Adrenal gland (tissue), 5 donors: ENCODE measurements around the gene ACVRL1.

Experiments used
- CTCF ChIP-seq, 6 experiments: fragments of 450-650 bp in 4 of 6; fragments of 200-600 bp in 2 of 6; sonication (generic) in 1 of 6; IDR thresholded peaks; 1 replicate in 5 of 6; 2 replicates in 1 of 6; pipeline versions ENCODE4 v1.5.1 to v1.8.0; 2016 to 2021; ENCODE audit warnings: antibody characterized with exemption in 6 of 6, mild to moderate bottlenecking in 2 of 6, moderate library complexity in 1 of 6
- POLR2A ChIP-seq, 2 donors: fragments of 450-650 bp; IDR thresholded peaks; one replicate each; pipeline ENCODE4 v1.6.1; 2017; ENCODE audit warnings: antibody characterized with exemption in 2 of 2, mild to moderate bottlenecking in 2 of 2, moderate library complexity in 1 of 2
- donor health status: DM: no; HTN: no; CAD: no.

DNA sequence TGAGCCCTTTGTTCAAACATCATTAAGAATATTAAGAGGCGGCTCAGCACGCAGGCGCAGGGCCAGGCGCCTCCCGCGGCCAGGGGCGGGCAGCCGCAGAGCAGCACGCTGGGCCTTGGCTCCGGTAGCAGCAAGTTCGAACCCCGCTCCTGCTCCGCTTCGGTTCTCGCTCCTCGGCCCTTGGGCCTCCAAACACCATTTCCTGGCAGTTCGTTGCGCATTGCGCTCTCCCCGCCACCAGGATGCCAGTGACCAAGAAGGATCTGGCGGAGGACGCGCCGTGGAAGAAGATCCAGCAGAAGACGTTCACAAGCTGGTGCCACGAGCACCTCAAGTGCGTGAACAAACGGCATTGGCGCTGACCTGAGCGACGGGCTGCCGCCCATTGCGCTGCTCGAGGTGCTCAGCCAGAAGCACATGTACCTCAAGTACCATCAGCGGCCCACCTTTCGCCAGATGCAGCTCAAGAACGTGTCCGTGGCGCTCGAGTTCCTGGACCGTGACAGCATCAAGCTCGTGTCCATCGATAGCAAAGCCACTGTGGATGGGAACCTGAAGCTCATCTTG is 6.9 kb upstream of the ACVRL1 start:
- TF ChIP-seq CTCF (IDR thresholded peaks at IDR 0.05) (no peak), POLR2A (IDR thresholded peaks at IDR 0.05) (no peak)
